GM10248 (cell line): Measurements from ENCODE around the gene CTNNA3.

Source experiments
- CTCF ChIA-PET: fragments of 300-600 bp; sonication (Branson Sonifier 250); formaldehyde crosslinking; extraction: SDS; loops from one replicate; lab custom pipeline; 2021; ENCODE audit warnings: antibody characterized with exemption; lab: Yijun Ruan, JAX
- POLR2A ChIA-PET: fragments of 350-650 bp; sonication (Branson Sonifier 250); formaldehyde crosslinking; extraction: SDS; loops from one replicate; lab custom pipeline; 2020; ENCODE audit warnings: antibody characterized with exemption; lab: Yijun Ruan, JAX
- DNase-seq: peaks from one replicate; pipeline ENCODE4 v3.0.0; 2012; ENCODE audit errors: extremely low spot score
- CTCF ChIP-seq: IDR thresholded peaks from 2 replicates; pipeline ENCODE4 v1.5.1; 2012; ENCODE audit warnings: mild to moderate bottlenecking, low read depth; ENCODE audit errors: extremely low read depth, missing control alignments, control extremely low read depth

CTNNA3 gene

GRCh38 chr10:67011981-67012380 is 684.0 kb downstream of the CTNNA3 start:
- ChIA-PET CTCF (interaction anchor here (0.8 to 0.9 kb wide), 2 partner anchors 10 to 22 kb away, joined by 3 to 4 read pairs; no protein-coding TSS in a partner anchor), POLR2A (no interaction called here)
- DNase-seq = no peak
- TF ChIP-seq CTCF = no peak

GRCh38 chr10:67011480-67011879 is 684.5 kb downstream of the CTNNA3 start:
- ChIA-PET CTCF (no interaction called here), POLR2A (no interaction called here)
- no peak for TF ChIP-seq CTCF
- no peak for DNase-seq

GRCh38 chr10:67005981-67006380 is 690.0 kb downstream of the CTNNA3 start:
- POLR2A ChIA-PET = no interaction called here
- no peak for DNase-seq
- TF ChIP-seq CTCF = no peak
- CTCF ChIA-PET = interaction anchor here (0.9 kb wide), 1 partner anchor 18 kb away, joined by 3 read pairs; no protein-coding TSS in a partner anchor

GRCh38 chr10:67004690-67005089 is 691.3 kb downstream of the CTNNA3 start:
- ChIA-PET POLR2A (no interaction called here), CTCF (no interaction called here)
- no peak for TF ChIP-seq CTCF
- no peak for DNase-seq

GRCh38 chr10:66999762-67000545 is 696.0 kb downstream of the CTNNA3 start:
- CTCF ChIA-PET = interaction anchor here (1.4 kb wide), 1 partner anchor 17 kb away, joined by 4 read pairs; no protein-coding TSS in a partner anchor
- no peak for TF ChIP-seq CTCF
- DNase-seq = no peak
- POLR2A ChIA-PET = no interaction called here

- no peak for TF ChIP-seq CTCF
- ChIA-PET CTCF (no interaction called here), POLR2A (no interaction called here)
- DNase-seq = no peak
Observed at GRCh38 chr10:66996996-66997395, 699.0 kb downstream of the CTNNA3 start.
